Right atrium auricular region (tissue), 2 donors: Measurements from ENCODE around the gene AHCYL2. TPM values are rescaled to one million over a fixed set of nuclear protein-coding genes. Genes with fewer than 3 reads are reported as not detected.

Experiments used
- DNase-seq: peaks from one replicate; pipeline ENCODE4 v3.0.0-alpha.2; 2019; ENCODE audit warnings: low spot score
- H3K27ac ChIP-seq, 2 donors: fragments of 200-600 bp; sonication (generic); 1 replicate in 1 of 2; 2 replicates in 1 of 2; pipeline ENCODE4 v1.5.1; 2016 to 2019
- H3K27me3 ChIP-seq, 2 donors: fragments of 200-600 bp; sonication (generic); one replicate each; pipeline versions ENCODE4 v1.5.1 to v1.6.0; 2017 to 2019
- H3K36me3 ChIP-seq: fragments of 200-600 bp; sonication (generic); one replicate; pipeline ENCODE4 v1.5.1; 2016
- H3K4me1 ChIP-seq, 2 donors: fragments of 200-600 bp; sonication (generic); one replicate each; pipeline versions ENCODE4 v1.5.1 to v1.6.0; 2017 to 2019
- H3K4me3 ChIP-seq, 2 donors: fragments of 200-600 bp; sonication (generic); 1 replicate in 1 of 2; 2 replicates in 1 of 2; pipeline ENCODE4 v1.5.1; 2017 to 2019; ENCODE audit warnings: mild to moderate bottlenecking in 1 of 2, moderate library complexity in 1 of 2
- H3K9me3 ChIP-seq, 2 donors: fragments of 200-600 bp; sonication (generic); one replicate each; pipeline ENCODE4 v1.5.1; 2019
- total RNA-seq, 2 donors: library from RNA; depleted of rRNA; stranded (reverse); fragments of >200 nt; gene quantifications; one replicate each; pipeline ENCODE4 v1.1.0, GENCODE V29; 2016
- TF ChIP-seq, protein P1 (sequence below), 2 donors: fragments of 200-600 bp; sonication (generic); IDR thresholded peaks; one replicate each; pipeline ENCODE4 v1.5.1; 2019; ENCODE audit warnings: antibody characterized with exemption in 2 of 2

The AHCYL2 gene
- total RNA-seq, 2 donors from 2014 or later, result 5.6 to 6.5 TPM

DNA sequence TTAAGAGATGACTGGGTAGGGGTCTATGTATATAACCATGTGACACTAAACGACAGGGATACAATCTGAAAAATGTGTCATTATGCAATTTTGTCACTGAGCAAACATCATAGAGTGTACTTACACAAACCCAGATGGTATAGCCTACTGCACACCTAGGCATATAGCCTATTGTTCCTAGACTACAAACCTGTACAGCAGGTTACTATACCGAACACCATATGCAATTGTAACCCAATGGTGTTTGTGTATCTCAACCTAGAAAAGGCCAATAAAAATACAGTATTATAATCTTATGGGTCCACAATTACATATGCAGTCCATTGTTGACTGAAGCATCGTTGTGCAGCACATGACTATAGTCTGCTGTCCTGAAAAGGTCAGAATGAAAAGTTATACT lies 232.3 kb downstream of the AHCYL2 start:
- no peak overlapping the region for H3K27ac ChIP-seq
- H3K36me3 ChIP-seq, result peaks cover 29% of the 10 kb centered on the region
- no peaks in the 10 kb centered on the region for H3K9me3 ChIP-seq
- TF ChIP-seq, protein P1, sequence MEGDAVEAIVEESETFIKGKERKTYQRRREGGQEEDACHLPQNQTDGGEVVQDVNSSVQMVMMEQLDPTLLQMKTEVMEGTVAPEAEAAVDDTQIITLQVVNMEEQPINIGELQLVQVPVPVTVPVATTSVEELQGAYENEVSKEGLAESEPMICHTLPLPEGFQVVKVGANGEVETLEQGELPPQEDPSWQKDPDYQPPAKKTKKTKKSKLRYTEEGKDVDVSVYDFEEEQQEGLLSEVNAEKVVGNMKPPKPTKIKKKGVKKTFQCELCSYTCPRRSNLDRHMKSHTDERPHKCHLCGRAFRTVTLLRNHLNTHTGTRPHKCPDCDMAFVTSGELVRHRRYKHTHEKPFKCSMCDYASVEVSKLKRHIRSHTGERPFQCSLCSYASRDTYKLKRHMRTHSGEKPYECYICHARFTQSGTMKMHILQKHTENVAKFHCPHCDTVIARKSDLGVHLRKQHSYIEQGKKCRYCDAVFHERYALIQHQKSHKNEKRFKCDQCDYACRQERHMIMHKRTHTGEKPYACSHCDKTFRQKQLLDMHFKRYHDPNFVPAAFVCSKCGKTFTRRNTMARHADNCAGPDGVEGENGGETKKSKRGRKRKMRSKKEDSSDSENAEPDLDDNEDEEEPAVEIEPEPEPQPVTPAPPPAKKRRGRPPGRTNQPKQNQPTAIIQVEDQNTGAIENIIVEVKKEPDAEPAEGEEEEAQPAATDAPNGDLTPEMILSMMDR (IDR thresholded peaks at IDR 0.05), result no peak
- H3K27me3 ChIP-seq, result no peaks in the 10 kb centered on the region
- peaks cover 0 to 6% of the 10 kb centered on the region in 2 donors for H3K4me1 ChIP-seq
- no peak for DNase-seq
- no peak overlapping the region for H3K4me3 ChIP-seq

DNA sequence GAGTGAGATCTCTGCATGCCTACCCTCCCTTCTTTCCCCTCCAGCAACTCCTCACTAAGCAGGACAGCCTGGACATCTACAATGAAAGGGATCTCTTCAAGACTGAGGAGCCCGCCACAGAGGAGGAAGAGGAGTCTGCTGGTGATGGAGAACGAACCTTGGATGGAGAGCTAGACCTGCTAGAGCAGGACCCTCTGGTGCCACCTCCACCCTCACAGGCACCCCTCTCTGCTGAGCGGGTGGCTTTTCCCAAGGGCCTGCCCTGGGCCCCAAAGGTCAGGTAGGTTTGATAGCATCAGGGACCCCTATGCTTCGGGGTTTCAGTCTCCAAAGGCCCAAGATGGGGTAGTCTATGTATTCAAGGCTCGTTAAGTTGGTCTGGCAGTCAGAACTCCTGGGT lies 233.3 kb downstream of the AHCYL2 start:
- Histone ChIP-seq H3K27ac (no peak overlapping the region), H3K27me3 (no peaks in the 10 kb centered on the region), H3K4me1 (peaks cover 0 to 6% of the 10 kb centered on the region in 2 donors), H3K4me3 (no peak overlapping the region), H3K36me3 (peaks cover 29% of the 10 kb centered on the region), H3K9me3 (no peaks in the 10 kb centered on the region)
- DNase-seq, result no peak
- TF ChIP-seq, protein P1 (IDR thresholded peaks at IDR 0.05), result no peak

DNA sequence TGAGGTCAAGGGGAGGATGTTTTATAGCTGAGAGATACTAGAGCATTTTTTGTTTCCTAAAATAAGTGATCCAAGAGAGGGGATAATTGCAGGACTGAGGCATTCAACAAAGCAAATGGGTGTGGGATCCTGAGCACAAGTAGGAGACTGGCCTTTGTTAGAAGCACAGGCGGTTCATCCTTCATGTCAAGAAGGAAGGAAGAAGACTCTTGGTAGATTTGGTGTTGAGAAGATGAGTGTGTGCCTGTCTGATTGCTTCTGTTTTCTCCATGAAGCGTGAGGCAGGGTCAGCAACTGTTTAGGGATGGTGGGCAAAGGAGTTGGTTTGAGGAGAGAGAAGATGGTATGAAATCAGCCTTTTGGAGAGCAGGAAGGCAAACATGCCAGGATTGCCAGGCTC lies 237.0 kb downstream of the AHCYL2 start:
- Histone ChIP-seq H3K36me3 (peaks cover 22% of the 10 kb centered on the region), H3K9me3 (no peaks in the 10 kb centered on the region), H3K27ac (no peak overlapping the region), H3K4me1 (peaks cover 0 to 6% of the 10 kb centered on the region in 2 donors), H3K4me3 (no peak overlapping the region), H3K27me3 (no peaks in the 10 kb centered on the region)
- TF ChIP-seq, protein P1 (IDR thresholded peaks at IDR 0.05), result no peak
- no peak for DNase-seq

DNA sequence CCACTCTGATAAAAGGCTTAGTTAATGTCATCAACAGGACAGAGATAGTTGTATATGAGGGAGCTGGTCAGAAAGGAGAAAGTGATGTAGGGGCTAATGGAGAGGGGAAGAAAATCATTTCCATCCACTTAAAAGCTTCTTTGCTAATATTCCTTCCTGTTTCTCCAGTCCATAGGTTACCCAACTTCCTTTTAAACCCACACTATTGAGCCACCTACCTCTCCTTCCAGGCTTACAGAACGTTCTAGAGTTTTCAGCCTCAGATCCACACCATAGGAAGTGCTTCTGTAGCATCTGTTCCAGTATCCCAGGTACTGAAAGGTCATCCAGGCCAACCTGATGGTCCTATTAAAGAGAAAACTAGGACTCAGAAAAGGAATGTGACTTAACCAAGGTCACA lies 237.6 kb downstream of the AHCYL2 start:
- Histone ChIP-seq H3K4me3 (no peak overlapping the region), H3K4me1 (peaks cover 0 to 6% of the 10 kb centered on the region in 2 donors), H3K9me3 (no peaks in the 10 kb centered on the region), H3K27me3 (no peaks in the 10 kb centered on the region), H3K36me3 (peaks cover 24% of the 10 kb centered on the region), H3K27ac (no peak overlapping the region)
- no peak for DNase-seq
- TF ChIP-seq, protein P1 (IDR thresholded peaks at IDR 0.05), result no peak

DNA sequence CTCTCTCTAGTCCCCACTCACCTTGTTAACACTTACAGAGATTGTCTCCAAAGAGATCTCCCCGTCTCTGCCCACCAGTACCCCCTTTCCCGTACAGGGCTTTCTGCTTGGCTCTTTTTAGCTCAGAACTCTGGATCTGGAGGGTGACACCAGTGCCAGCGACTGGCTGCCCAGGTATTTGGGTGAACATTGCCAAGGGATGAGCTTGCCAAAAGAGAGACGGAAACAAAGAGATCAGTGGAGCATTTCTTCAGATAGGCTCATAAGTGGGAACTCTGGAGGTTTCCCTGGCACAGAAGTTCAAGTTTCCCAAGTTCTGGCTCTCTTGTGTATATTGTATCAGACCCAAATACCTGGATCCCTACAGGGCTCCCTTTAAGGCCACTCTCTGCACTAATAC lies 239.4 kb downstream of the AHCYL2 start:
- no peak overlapping the region for H3K27ac ChIP-seq
- TF ChIP-seq, protein P1 (IDR thresholded peaks at IDR 0.05), result no peak
- H3K27me3 ChIP-seq, result no peaks in the 10 kb centered on the region

DNA sequence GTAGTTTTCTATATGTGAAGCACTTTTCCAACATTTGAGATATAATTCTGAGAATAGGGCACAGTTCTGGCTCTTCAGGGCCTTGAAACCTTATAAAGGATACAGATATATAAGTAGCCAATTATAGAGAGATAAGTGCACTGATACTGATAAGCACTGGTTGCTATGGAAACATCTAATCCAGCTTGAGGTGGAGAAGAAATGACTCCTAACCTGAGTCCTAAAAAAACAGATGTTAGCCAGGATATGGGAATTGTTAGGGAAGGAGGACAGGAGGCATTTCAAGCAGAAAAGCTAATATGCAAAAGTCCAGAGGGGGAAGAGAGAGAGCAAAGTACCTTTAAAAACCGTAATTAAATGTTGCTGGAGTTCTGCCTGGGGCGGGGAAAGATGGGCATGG lies 240.2 kb downstream of the AHCYL2 start:
- no peak overlapping the region for H3K27ac ChIP-seq
- no peak overlapping the region for H3K4me3 ChIP-seq
- TF ChIP-seq, protein P1 (IDR thresholded peaks at IDR 0.05), result no peak
- peaks cover 15% of the 10 kb centered on the region for H3K36me3 ChIP-seq
- no peak for DNase-seq
- no peaks in the 10 kb centered on the region for H3K27me3 ChIP-seq
- H3K4me1 ChIP-seq, result peaks cover 0 to 6% of the 10 kb centered on the region in 2 donors
- no peaks in the 10 kb centered on the region for H3K9me3 ChIP-seq

More for the DNA sequence above, 239.4 kb downstream of the AHCYL2 start:
- peaks cover 23% of the 10 kb centered on the region for H3K36me3 ChIP-seq
- no peak overlapping the region for H3K4me3 ChIP-seq
- H3K4me1 ChIP-seq, result peaks cover 0 to 6% of the 10 kb centered on the region in 2 donors
- no peaks in the 10 kb centered on the region for H3K9me3 ChIP-seq
- no peak for DNase-seq
